ENCODE measurements around the gene HMGCS2.

DNA sequence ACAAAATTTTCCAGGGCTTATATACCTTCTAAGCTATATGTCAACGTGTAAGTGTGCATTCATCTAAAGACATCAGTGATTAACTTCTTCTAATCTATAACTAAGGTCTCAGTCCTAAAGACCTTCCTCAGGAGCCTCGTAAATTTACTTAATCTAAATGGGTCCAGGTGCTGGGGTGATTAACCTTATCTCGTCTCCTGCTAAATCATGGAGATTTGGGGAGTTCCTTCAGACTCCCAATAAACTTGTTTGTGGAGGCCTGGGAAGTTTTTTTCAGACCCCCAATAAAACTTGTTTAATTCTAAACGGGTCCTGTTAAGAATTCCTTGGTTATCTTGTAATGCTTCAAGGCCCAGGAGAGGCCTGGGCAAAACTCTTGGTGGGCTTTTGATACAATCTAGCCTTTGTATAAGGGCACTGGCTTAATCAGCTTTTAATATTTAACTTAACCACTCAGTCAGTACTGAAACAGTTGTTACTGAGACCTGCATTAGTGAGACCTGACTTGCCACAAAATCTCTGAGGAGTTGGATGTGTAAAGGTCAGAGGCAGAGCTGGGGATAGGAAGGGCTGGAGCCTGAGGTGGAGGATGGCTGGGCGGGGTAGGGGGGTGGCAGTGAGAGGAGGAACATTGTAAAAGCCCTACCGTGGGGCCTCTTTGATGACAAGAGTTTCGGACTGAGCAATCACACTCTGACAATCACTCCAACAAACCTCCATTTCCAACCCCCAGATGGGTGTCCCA lies 6.2 kb upstream of the HMGCS2 start:
- TF ChIP-seq CTCF (IDR thresholded peaks at IDR 0.05), result no peak
- no peak for TF ChIP-seq POLR2AphosphoS5 (IDR thresholded peaks at IDR 0.05)
- no peak for TF ChIP-seq POLR2A (IDR thresholded peaks at IDR 0.05)
- no peak for TF ChIP-seq EP300 (IDR thresholded peaks at IDR 0.05)

Data from upper lobe of left lung (tissue), 4 donors.